GM23248 (cell line): ENCODE measurements around the gene LRRTM2. TPM values are rescaled to one million over a fixed set of nuclear protein-coding genes. Genes with fewer than 3 reads are reported as not detected.

ENCODE experiments used
- DNase-seq: peaks from one replicate; pipeline ENCODE4 v3.0.0-alpha.2; 2015
- H2AFZ ChIP-seq: fragments of 200-600 bp; sonication (generic); 2 replicates; pipeline ENCODE4 v1.6.1; 2016; ENCODE audit warnings: antibody characterized with exemption
- H3F3A ChIP-seq: fragments of 200-600 bp; sonication (generic); 2 replicates; pipeline ENCODE4 v1.6.1; 2016; ENCODE audit warnings: mild to moderate bottlenecking, antibody characterized with exemption, mixed run types; ENCODE audit not compliant: insufficient read depth
- H3K27ac ChIP-seq: fragments of 200-600 bp; sonication (generic); 2 replicates; pipeline ENCODE4 v1.5.1; 2016; ENCODE audit warnings: mild to moderate bottlenecking
- H3K27me3 ChIP-seq: fragments of 200-600 bp; sonication (generic); replicated peaks from 2 replicates; pipeline ENCODE4 v1.6.1; 2016; ENCODE audit warnings: mild to moderate bottlenecking; ENCODE audit not compliant: insufficient read depth
- H3K36me3 ChIP-seq: fragments of 200-600 bp; sonication (generic); 2 replicates; pipeline ENCODE4 v1.6.1; 2016; ENCODE audit warnings: low read depth, mild to moderate bottlenecking
- H3K4me1 ChIP-seq: fragments of 200-600 bp; sonication (generic); 2 replicates; pipeline ENCODE4 v1.6.1; 2016; ENCODE audit warnings: mild to moderate bottlenecking; ENCODE audit not compliant: insufficient read depth
- H3K4me2 ChIP-seq: fragments of 200-600 bp; sonication (generic); one replicate; pipeline ENCODE4 v1.6.1; 2016; ENCODE audit warnings: mild to moderate bottlenecking; ENCODE audit not compliant: unreplicated experiment
- H3K4me3 ChIP-seq: fragments of 200-600 bp; sonication (generic); 2 replicates; pipeline ENCODE4 v1.5.1; 2016; ENCODE audit warnings: mild to moderate bottlenecking
- H3K79me2 ChIP-seq: fragments of 200-600 bp; sonication (generic); 2 replicates; pipeline ENCODE4 v1.6.1; 2016; ENCODE audit warnings: mild to moderate bottlenecking; ENCODE audit not compliant: insufficient read depth
- H3K9ac ChIP-seq: fragments of 200-600 bp; sonication (generic); 2 replicates; pipeline ENCODE4 v1.6.1; 2016; ENCODE audit warnings: mild to moderate bottlenecking
- H3K9me2 ChIP-seq: fragments of 200-600 bp; sonication (generic); 2 replicates; pipeline ENCODE4 v1.6.1; 2016; ENCODE audit warnings: mixed run types, mild to moderate bottlenecking, moderate library complexity; ENCODE audit not compliant: insufficient read depth
- H3K9me3 ChIP-seq: fragments of 200-600 bp; sonication (generic); one replicate; pipeline ENCODE4 v1.6.1; 2017; ENCODE audit warnings: low read depth
- H4K20me1 ChIP-seq: fragments of 200-600 bp; sonication (generic); 2 replicates; pipeline ENCODE4 v1.6.0; 2016; ENCODE audit not compliant: insufficient read depth
- EZH2 ChIP-seq: fragments of 200-600 bp; sonication (generic); IDR thresholded peaks from 2 replicates; pipeline ENCODE4 v1.6.1; 2018; ENCODE audit warnings: antibody characterized with exemption, mild to moderate bottlenecking; ENCODE audit not compliant: insufficient read depth, poor library complexity, severe bottlenecking
- EZH2phosphoT487 ChIP-seq: fragments of 200-600 bp; sonication (generic); IDR thresholded peaks from 2 replicates; pipeline ENCODE4 v1.6.1; 2018; ENCODE audit warnings: antibody characterized with exemption, moderate library complexity, mild to moderate bottlenecking, low read depth; ENCODE audit not compliant: insufficient read depth
- WGBS, 2 experiments: methylation state at CpG; one replicate each; pipeline ENCODE4 v1.1.6; 2015 to 2017; ENCODE audit warnings: low lambda C conversion rate in 2 of 2, low coverage in 1 of 2; ENCODE audit errors: missing lambda C conversion rate in 2 of 2; 5-methylcytosine and 5-hydroxymethylcytosine counted together
- in situ Hi-C: fragments of 300-500 bp; cut with MboI; formaldehyde crosslinking; loops from 2 replicates; pipeline ENCODE4 v1.15.0; 2020
- polyA plus RNA-seq: library from polyadenylated mRNA; unstranded; fragments of >200 nt; fragmentation: Nextera tagmentation; extraction: Ambion mirVana; gene quantifications from 2 replicates; pipeline ENCODE4 v1.2.1, GENCODE V29; 2016
- total RNA-seq: library from RNA; depleted of rRNA; stranded (reverse); fragments of >200 nt; shearing (Covaris generic); gene quantifications from 2 replicates; pipeline ENCODE4 v1.2.3, GENCODE V29; 2014

LRRTM2 gene
- total and polyA plus RNA-seq, 2 experiments from 2014 or later = 0.11 to 0.71 TPM

GRCh38 chr5:138901716-138902115 lies 26.6 kb upstream of the LRRTM2 start:
- H3K9ac ChIP-seq = no peak overlapping the region
- no peak overlapping the region for H3K4me3 ChIP-seq
- in situ Hi-C loops = no loop called here
- peaks cover 65% of the 10 kb centered on the region for H3K79me2 ChIP-seq
- no peak for DNase-seq
- no peak for TF ChIP-seq EZH2phosphoT487
- no peak for TF ChIP-seq EZH2
- H3F3A ChIP-seq = peaks cover 25% of the 10 kb centered on the region
- no peaks in the 10 kb centered on the region for H4K20me1 ChIP-seq
- peaks cover 18% of the 10 kb centered on the region; the same call in 1 of the 2 replicates for H3K4me1 ChIP-seq
- WGBS, 2 experiments = 98 to 100% methylated on average over 2 of the region's 2 CpGs
- H3K36me3 ChIP-seq = peaks cover 19% of the 10 kb centered on the region
- no peak overlapping the region for H3K4me2 ChIP-seq
- no peaks in the 10 kb centered on the region for H3K9me3 ChIP-seq
- H3K9me2 ChIP-seq = no peaks in the 10 kb centered on the region
- no peak overlapping the region for H2AFZ ChIP-seq
- H3K27me3 ChIP-seq = no peaks in the 10 kb centered on the region
- H3K27ac ChIP-seq = no peak overlapping the region

DNA sequence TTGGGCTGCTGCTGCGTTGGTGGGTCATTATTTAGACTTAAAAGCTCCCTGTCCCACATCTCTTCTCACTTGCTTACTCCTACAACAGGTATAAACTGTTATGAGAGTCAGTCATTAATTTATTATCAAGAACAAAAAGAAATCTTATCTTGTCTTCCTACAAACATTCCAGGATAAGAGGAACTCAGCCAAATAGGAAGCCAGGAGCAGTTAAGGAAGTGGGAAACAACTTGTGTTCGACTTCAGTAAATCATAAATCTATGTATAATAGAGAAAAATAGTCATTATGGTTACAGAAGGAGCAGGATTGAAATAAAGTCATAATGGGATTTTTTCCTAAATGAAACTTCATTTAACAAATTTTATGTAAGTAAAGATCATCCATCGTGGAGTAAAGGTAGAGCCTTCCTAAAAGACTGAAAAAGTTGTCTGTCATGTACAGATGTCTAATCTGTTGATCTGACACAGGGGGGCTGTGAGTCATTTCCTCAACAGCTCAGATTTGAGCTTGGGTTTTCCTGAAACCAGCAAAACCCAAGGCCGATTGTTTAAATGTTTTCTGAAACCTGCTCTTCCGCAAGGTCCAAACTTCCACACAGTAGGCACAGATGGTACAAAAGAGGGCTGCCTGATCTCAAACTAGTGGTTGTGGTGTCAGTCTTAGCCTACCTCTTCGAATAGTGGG lies 25.3 kb upstream of the LRRTM2 start:
- in situ Hi-C loops = no loop called here
- Histone ChIP-seq H3K9me2 (no peaks in the 10 kb centered on the region), H3K4me3 (no peak overlapping the region), H3F3A (peaks cover 12% of the 10 kb centered on the region), H3K9ac (no peak overlapping the region), H3K9me3 (no peaks in the 10 kb centered on the region), H3K27me3 (no peaks in the 10 kb centered on the region), H3K27ac (no peak overlapping the region), H2AFZ (no peak overlapping the region), H3K36me3 (peaks cover 20% of the 10 kb centered on the region), H3K4me2 (no peak overlapping the region), H3K79me2 (peaks cover 76% of the 10 kb centered on the region), H4K20me1 (no peaks in the 10 kb centered on the region), H3K4me1 (peaks cover 12% of the 10 kb centered on the region; the same call in 1 of the 2 replicates)
- DNase-seq = peak; percentile 45
- TF ChIP-seq EZH2phosphoT487 (no peak), EZH2 (no peak)
- 86 to 88% methylated on average over 6 of the region's 6 CpGs for WGBS, 2 experiments

- TF ChIP-seq EZH2phosphoT487 (no peak), EZH2 (no peak)
- no peaks in the 10 kb centered on the region for H3K9me3 ChIP-seq
- no peaks in the 10 kb centered on the region for H3K27me3 ChIP-seq
- peaks cover 17% of the 10 kb centered on the region for H3K36me3 ChIP-seq
- peaks cover 8% of the 10 kb centered on the region; the same call in 1 of the 2 replicates for H3F3A ChIP-seq
- no peak overlapping the region for H3K4me2 ChIP-seq
- no peak overlapping the region for H2AFZ ChIP-seq
- no peak for DNase-seq
- no peak overlapping the region for H3K27ac ChIP-seq
- in situ Hi-C loops = no loop called here
- WGBS, 2 experiments = 97 to 99% methylated on average over 2 of the region's 2 CpGs
- H3K4me3 ChIP-seq = no peak overlapping the region
- H3K9ac ChIP-seq = no peak overlapping the region
- H3K9me2 ChIP-seq = no peaks in the 10 kb centered on the region
- peaks cover 81% of the 10 kb centered on the region for H3K79me2 ChIP-seq
- H3K4me1 ChIP-seq = peaks cover 7% of the 10 kb centered on the region; the same call in 1 of the 2 replicates
- H4K20me1 ChIP-seq = no peaks in the 10 kb centered on the region
Observed at GRCh38 chr5:138898742-138899141, 23.6 kb upstream of the LRRTM2 start.

GRCh38 chr5:138898299-138898698 lies 23.2 kb upstream of the LRRTM2 start:
- H3K36me3 ChIP-seq = peaks cover 13% of the 10 kb centered on the region; the same call in 1 of the 2 replicates
- in situ Hi-C loops = no loop called here
- no peaks in the 10 kb centered on the region for H3K9me3 ChIP-seq
- no peak overlapping the region for H2AFZ ChIP-seq
- peaks cover 81% of the 10 kb centered on the region for H3K79me2 ChIP-seq
- TF ChIP-seq EZH2phosphoT487 (no peak), EZH2 (no peak)
- no peaks in the 10 kb centered on the region for H4K20me1 ChIP-seq
- no peak for DNase-seq
- no peak overlapping the region for H3K4me2 ChIP-seq
- peaks cover 7% of the 10 kb centered on the region; the same call in 1 of the 2 replicates for H3K4me1 ChIP-seq
- no peak overlapping the region for H3K27ac ChIP-seq
- H3K9me2 ChIP-seq = no peaks in the 10 kb centered on the region
- peaks cover 8% of the 10 kb centered on the region; the same call in 1 of the 2 replicates for H3F3A ChIP-seq
- H3K4me3 ChIP-seq = no peak overlapping the region
- H3K9ac ChIP-seq = no peak overlapping the region
- 95 to 100% methylated on average over 1 of the region's 1 CpG for WGBS, 2 experiments
- no peaks in the 10 kb centered on the region for H3K27me3 ChIP-seq
